GM12892 (cell line): ENCODE results near the gene PRDM16.

Experiments
- POLR2A ChIP-seq: IDR thresholded peaks from 2 replicates; pipeline ENCODE4 v1.6.1; 2011; ENCODE audit warnings: low read depth, low read length, control low read depth
- POLR2AphosphoS5 ChIP-seq: IDR thresholded peaks from 2 replicates; pipeline ENCODE4 v1.6.1; 2011; ENCODE audit warnings: low read depth, low read length, control low read depth

- TF ChIP-seq POLR2AphosphoS5 (no peak), POLR2A (no peak)
Observed at GRCh38 chr1:3042481-3042880, 26.5 kb upstream of the PRDM16 start.
